Fibroblast of pulmonary artery (primary cell): ENCODE results near the gene HCRTR2.
"Not testable (repeated sequence)": the region's sequence is repeated elsewhere in the genome, so short reads cannot be mapped to it uniquely, and the experiment has no call there.

Source experiments
- DNase-seq: peaks from one replicate; pipeline ENCODE4 v3.0.0-alpha.2; 2010; ENCODE audit warnings: low read depth
- H3K4me3 ChIP-seq: replicated peaks from 2 replicates; pipeline ENCODE4 v1.5.1; 2011; ENCODE audit warnings: low read depth, mild to moderate bottlenecking, control low read depth, low read length, moderate library complexity
- TF ChIP-seq, protein P1 (sequence below): IDR thresholded peaks from 2 replicates; pipeline ENCODE4 v1.5.1; 2011; ENCODE audit warnings: mild to moderate bottlenecking, control low read depth, low read length, inconsistent platforms; ENCODE audit errors: missing control alignments

HCRTR2 gene

DNA sequence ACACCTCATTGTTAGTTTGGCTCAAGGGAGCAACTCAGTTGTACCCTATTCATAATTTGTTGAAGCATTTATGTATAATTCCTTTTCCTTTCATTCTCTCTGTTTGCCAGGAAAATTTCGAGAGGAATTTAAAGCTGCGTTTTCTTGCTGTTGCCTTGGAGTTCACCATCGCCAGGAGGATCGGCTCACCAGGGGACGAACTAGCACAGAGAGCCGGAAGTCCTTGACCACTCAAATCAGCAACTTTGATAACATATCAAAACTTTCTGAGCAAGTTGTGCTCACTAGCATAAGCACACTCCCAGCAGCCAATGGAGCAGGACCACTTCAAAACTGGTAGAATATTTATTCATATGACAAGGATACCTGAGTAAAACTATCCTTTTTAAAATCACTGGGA, 107.8 kb downstream of the HCRTR2 start:
- TF ChIP-seq, protein P1, sequence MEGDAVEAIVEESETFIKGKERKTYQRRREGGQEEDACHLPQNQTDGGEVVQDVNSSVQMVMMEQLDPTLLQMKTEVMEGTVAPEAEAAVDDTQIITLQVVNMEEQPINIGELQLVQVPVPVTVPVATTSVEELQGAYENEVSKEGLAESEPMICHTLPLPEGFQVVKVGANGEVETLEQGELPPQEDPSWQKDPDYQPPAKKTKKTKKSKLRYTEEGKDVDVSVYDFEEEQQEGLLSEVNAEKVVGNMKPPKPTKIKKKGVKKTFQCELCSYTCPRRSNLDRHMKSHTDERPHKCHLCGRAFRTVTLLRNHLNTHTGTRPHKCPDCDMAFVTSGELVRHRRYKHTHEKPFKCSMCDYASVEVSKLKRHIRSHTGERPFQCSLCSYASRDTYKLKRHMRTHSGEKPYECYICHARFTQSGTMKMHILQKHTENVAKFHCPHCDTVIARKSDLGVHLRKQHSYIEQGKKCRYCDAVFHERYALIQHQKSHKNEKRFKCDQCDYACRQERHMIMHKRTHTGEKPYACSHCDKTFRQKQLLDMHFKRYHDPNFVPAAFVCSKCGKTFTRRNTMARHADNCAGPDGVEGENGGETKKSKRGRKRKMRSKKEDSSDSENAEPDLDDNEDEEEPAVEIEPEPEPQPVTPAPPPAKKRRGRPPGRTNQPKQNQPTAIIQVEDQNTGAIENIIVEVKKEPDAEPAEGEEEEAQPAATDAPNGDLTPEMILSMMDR: no peak
- no peak for DNase-seq

DNA sequence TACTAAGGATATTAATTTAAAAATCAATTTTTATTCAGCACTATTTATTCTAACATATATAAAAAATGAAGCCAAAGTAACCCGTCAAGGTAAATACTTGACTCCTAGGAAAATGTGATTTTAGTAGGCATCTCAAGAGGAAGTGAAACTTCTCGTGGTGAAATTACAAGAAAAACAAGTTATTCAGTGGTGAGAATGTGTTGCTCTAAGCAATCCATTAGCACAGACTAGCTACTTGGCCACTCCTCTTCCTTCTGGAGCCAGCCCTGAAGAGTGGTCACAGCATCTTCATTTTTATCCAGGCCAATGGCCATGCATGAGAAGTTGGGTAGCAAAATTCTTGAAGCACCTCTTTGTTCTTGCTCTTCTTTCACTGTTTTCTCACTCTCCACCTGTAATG, 112.5 kb downstream of the HCRTR2 start:
- H3K4me3 ChIP-seq: no peak overlapping the region
- TF ChIP-seq, protein P1: no peak
- DNase-seq: no peak

More for the DNA sequence above, 107.8 kb downstream of the HCRTR2 start:
- no peak overlapping the region for H3K4me3 ChIP-seq

DNA sequence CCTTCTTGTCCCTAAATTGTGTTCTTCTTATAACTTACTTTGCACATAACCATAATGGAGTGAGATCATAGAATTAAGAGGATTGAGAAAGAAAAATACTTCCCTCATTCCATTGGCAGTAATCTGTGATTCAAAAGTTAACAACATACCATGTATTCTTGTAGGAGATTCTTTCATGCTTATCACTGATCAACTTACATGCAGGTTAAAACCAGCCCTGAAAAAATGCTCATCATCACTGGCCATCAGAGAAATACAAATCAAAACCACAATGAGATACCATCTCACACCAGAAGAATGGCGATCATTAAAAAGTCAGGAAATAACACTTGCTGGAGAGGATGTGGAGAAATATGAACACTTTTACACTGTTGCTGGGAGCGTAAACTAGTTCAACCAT, 116.4 kb downstream of the HCRTR2 start:
- TF ChIP-seq, protein P1: no peak
- DNase-seq: no peak
- no peak overlapping the region for H3K4me3 ChIP-seq

DNA sequence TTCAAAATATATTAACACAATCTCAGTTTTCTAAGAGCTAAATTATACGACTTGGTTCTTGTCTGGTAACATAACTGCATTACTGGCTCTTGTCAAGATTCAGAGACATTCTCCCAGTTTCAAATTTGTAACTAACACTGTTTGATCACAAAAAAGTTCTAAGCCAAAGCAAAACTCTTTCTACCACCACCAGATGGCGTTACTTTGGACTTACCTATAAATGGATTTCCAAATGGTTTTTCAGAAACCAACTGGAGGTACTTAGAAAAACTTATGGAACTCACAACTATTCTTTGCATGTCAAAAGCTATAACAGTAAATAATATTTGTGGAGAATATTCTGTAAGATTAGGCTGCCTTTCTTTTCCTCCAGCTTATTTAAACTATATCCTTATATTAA, 118.8 kb downstream of the HCRTR2 start:
- no peak overlapping the region for H3K4me3 ChIP-seq
- DNase-seq: peak; percentile 31
- TF ChIP-seq, protein P1: peak; percentile 44

DNA sequence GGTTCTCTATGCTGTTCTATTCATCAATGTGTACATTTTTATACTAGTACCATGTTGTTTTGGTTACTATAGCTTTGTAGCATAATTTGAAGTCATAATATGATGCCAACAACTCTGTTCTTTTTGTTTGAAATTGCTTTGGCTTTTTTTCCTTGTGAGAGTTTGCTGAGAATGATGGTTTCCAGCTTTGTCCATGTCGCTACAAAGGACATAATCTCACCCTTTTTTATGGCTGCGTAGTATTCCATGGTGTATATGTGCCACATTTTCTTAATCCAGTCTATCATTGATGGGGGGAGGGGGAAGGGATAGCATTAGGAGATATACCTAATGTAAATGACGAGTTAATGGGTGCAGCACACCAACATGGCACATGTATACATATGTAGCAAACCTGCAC, 122.9 kb downstream of the HCRTR2 start:
- not testable (repeated sequence) for H3K4me3 ChIP-seq, DNase-seq

DNA sequence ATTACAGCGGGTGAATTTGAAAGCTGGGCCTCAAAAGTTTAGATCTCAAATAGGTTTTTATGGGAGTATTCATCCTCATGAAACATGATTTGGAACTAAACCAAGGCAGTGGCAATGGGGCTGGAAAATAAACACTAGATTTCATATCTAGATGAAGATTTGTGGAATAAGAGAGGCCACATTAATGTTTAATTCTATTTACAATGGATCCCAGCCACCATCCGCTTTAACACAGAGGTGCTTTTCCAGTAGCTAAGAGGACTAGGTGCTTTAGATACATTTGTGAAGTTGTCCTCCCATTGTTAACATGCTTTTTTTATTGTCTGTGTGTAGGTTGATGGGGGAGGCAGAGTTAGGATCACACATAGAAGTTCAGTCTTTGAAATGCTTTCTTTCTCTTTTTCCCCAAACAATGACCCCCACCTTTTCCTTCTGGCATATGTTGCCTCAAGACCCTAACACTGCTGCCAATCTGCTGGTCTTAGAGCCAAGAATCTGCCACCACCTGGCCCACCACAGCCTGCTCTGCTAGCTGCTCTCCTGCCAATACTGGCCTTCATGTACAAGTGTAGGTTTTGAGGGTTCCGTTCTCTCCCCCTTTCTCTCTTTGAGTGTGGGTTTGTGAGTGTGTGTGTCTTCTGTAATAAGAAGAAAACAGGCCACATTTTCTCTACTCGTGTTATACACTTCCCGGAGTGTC, 125.1 kb downstream of the HCRTR2 start:
- no peak for DNase-seq
- H3K4me3 ChIP-seq: no peak overlapping the region
- TF ChIP-seq, protein P1: no peak

DNA sequence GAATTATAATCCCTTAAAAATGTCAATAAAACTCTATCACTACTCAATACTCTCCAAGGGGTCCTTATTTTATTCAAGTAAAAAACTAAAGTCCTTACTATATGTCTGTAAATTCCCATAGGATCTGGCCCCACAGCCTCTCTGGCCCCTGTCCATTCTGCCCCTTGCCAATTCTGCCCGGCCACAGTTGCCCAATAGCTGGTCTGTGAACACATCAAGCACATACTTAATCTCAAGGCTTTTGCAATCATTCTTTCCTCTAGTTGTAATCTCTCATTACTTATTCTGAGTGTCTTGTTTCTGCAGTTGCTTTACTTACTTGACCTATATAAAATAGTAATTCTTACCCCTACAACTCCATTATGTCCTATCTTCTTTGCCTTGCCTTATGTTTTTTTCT, 130.4 kb downstream of the HCRTR2 start:
- DNase-seq: no peak
- TF ChIP-seq, protein P1: no peak
- no peak overlapping the region for H3K4me3 ChIP-seq
